22Rv1 (cell line): ENCODE results near the gene TM4SF4.

ENCODE experiments used
- CTCF ChIP-seq: fragments of 450-650 bp; IDR thresholded peaks from 2 replicates; pipeline ENCODE4 v1.5.1; 2017; ENCODE audit warnings: mild to moderate bottlenecking
- ZFX ChIP-seq: fragments of 450-650 bp; IDR thresholded peaks from 2 replicates; pipeline ENCODE4 v1.6.1; 2017; ENCODE audit warnings: antibody characterized with exemption, borderline replicate concordance

GRCh38 chr3:149473357-149474249, 894 bp upstream of the TM4SF4 start:
- TF ChIP-seq CTCF: no peak
- no peak for TF ChIP-seq ZFX
